ENCODE measurements around the gene CLDN3. TPM values are rescaled to one million over a fixed set of nuclear protein-coding genes. Genes with fewer than 3 reads are reported as not detected.

Gene CLDN3
- polyA plus RNA-seq, 1 donor from 2014 or later = not detected

- no peak overlapping the region for H3K27ac ChIP-seq (ENCODE audit: low read length)
- H4K20me1 ChIP-seq (ENCODE audit: insufficient read depth) = no peaks in the 10 kb centered on the region
- no peaks in the 10 kb centered on the region for H3K9me2 ChIP-seq (ENCODE audit: insufficient read depth, low read length)
- no peak overlapping the region for H3K9ac ChIP-seq (ENCODE audit: low read length)
- no peak overlapping the region for H2AFZ ChIP-seq (ENCODE audit: low read depth, low read length)
- TF ChIP-seq, protein P1, sequence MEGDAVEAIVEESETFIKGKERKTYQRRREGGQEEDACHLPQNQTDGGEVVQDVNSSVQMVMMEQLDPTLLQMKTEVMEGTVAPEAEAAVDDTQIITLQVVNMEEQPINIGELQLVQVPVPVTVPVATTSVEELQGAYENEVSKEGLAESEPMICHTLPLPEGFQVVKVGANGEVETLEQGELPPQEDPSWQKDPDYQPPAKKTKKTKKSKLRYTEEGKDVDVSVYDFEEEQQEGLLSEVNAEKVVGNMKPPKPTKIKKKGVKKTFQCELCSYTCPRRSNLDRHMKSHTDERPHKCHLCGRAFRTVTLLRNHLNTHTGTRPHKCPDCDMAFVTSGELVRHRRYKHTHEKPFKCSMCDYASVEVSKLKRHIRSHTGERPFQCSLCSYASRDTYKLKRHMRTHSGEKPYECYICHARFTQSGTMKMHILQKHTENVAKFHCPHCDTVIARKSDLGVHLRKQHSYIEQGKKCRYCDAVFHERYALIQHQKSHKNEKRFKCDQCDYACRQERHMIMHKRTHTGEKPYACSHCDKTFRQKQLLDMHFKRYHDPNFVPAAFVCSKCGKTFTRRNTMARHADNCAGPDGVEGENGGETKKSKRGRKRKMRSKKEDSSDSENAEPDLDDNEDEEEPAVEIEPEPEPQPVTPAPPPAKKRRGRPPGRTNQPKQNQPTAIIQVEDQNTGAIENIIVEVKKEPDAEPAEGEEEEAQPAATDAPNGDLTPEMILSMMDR (IDR thresholded peaks at IDR 0.05; ENCODE audit: poor library complexity, severe bottlenecking) = no peak
- TF ChIP-seq RAD21 (conservative IDR thresholded peaks at IDR 0.05) (no peak), POLR2AphosphoS5 (IDR thresholded peaks at IDR 0.05) (no peak), REST (IDR thresholded peaks at IDR 0.05; ENCODE audit: borderline replicate concordance) (no peak), EZH2 (IDR thresholded peaks at IDR 0.05; ENCODE audit: borderline replicate concordance, insufficient read depth, low read length, poor library complexity, severe bottlenecking) (no peak), EP300 (conservative IDR thresholded peaks at IDR 0.05; ENCODE audit: poor library complexity, severe bottlenecking) (no peak), TAF1 (IDR thresholded peaks at IDR 0.05; ENCODE audit: low read depth) (no peak), SMC3 (conservative IDR thresholded peaks at IDR 0.05; ENCODE audit: poor library complexity) (no peak), MXI1 (conservative IDR thresholded peaks at IDR 0.05; ENCODE audit: poor library complexity, severe bottlenecking) (no peak)
- H3K9me3 ChIP-seq (ENCODE audit: low read length) = no peaks in the 10 kb centered on the region
- H3K4me3 ChIP-seq (ENCODE audit: low read length) = no peak overlapping the region
- H3K79me2 ChIP-seq (replicated peaks; ENCODE audit: insufficient read depth, low read length) = no peaks in the 10 kb centered on the region
- H3F3A ChIP-seq (ENCODE audit: insufficient read depth, low read length, poor library complexity, severe bottlenecking) = no peaks in the 10 kb centered on the region
- H3K4me2 ChIP-seq (ENCODE audit: low read length) = no peak overlapping the region
- H3K36me3 ChIP-seq (ENCODE audit: insufficient read depth, low read length) = no peaks in the 10 kb centered on the region
- no peaks in the 10 kb centered on the region for H3K27me3 ChIP-seq (ENCODE audit: insufficient read depth, low read depth, low read length)
Measured at GRCh38 chr7:73815436-73815835, 45.4 kb upstream of the CLDN3 start.

- Histone ChIP-seq H3F3A (ENCODE audit: insufficient read depth, low read length, poor library complexity, severe bottlenecking) (no peaks in the 10 kb centered on the region), H3K4me2 (ENCODE audit: low read length) (no peak overlapping the region), H3K27me3 (ENCODE audit: insufficient read depth, low read depth, low read length) (no peaks in the 10 kb centered on the region), H3K4me3 (ENCODE audit: low read length) (no peak overlapping the region), H4K20me1 (ENCODE audit: insufficient read depth) (no peaks in the 10 kb centered on the region), H2AFZ (ENCODE audit: low read depth, low read length) (no peak overlapping the region), H3K79me2 (replicated peaks; ENCODE audit: insufficient read depth, low read length) (no peaks in the 10 kb centered on the region), H3K9ac (ENCODE audit: low read length) (no peak overlapping the region), H3K27ac (ENCODE audit: low read length) (no peak overlapping the region), H3K36me3 (ENCODE audit: insufficient read depth, low read length) (no peaks in the 10 kb centered on the region), H3K9me3 (ENCODE audit: low read length) (no peaks in the 10 kb centered on the region), H3K9me2 (ENCODE audit: insufficient read depth, low read length) (no peaks in the 10 kb centered on the region)
- TF ChIP-seq EP300 (conservative IDR thresholded peaks at IDR 0.05; ENCODE audit: poor library complexity, severe bottlenecking) (no peak), MXI1 (conservative IDR thresholded peaks at IDR 0.05; ENCODE audit: poor library complexity, severe bottlenecking) (no peak), RAD21 (conservative IDR thresholded peaks at IDR 0.05) (no peak), TAF1 (IDR thresholded peaks at IDR 0.05; ENCODE audit: low read depth) (no peak), SMC3 (conservative IDR thresholded peaks at IDR 0.05; ENCODE audit: poor library complexity) (no peak), POLR2AphosphoS5 (IDR thresholded peaks at IDR 0.05) (no peak), EZH2 (IDR thresholded peaks at IDR 0.05; ENCODE audit: borderline replicate concordance, insufficient read depth, low read length, poor library complexity, severe bottlenecking) (no peak)
Measured at GRCh38 chr7:73812996-73813395, 42.9 kb upstream of the CLDN3 start.

Data from neural cell (in vitro differentiated cells).